A549 (cell line): ENCODE results near the gene MAD1L1.

Experiments used
- HDAC2 ChIP-seq: fragments of 200-600 bp; sonication (generic); IDR thresholded peaks from 2 replicates; pipeline ENCODE4 v1.6.1; 2016
- SREBF2 ChIP-seq: fragments of 450-650 bp; IDR thresholded peaks from 2 replicates; pipeline ENCODE4 v1.6.1; 2014; ENCODE audit warnings: mild to moderate bottlenecking, moderate library complexity
- ZC3H11A ChIP-seq: fragments of 450-650 bp; IDR thresholded peaks from 2 replicates; pipeline ENCODE4 v1.6.1; 2014; ENCODE audit warnings: antibody characterized with exemption, mild to moderate bottlenecking

- TF ChIP-seq SREBF2, result no peak
- TF ChIP-seq ZC3H11A, result no peak
- no peak for TF ChIP-seq HDAC2
Measured at GRCh38 chr7:1868516-1869165, 364.1 kb downstream of the MAD1L1 start.
